Spinal cord (tissue), 10 donors: ENCODE results near the gene NUP93. TPM values are rescaled to one million over a fixed set of nuclear protein-coding genes. Genes with fewer than 3 reads are reported as not detected.
A peak's percentile ranks its signal among the peaks of the same experiment; 100 is the strongest.
"Not testable (repeated sequence)": the region's sequence is repeated elsewhere in the genome, so short reads cannot be mapped to it uniquely, and the experiment has no call there.

Experiments used
- DNase-seq, 6 donors: peaks; one replicate each; pipeline versions ENCODE4 v3.0.0 to v3.0.0-alpha.2; 2013 to 2015; ENCODE audit warnings: low spot score in 6 of 6, low read depth in 4 of 6
- H3K27ac ChIP-seq: one replicate; pipeline ENCODE4 v1.5.1; 2013; ENCODE audit warnings: low read depth, low read length, control low read depth
- H3K27me3 ChIP-seq: one replicate; pipeline ENCODE4 v1.6.1; 2013; ENCODE audit warnings: low read length; ENCODE audit not compliant: control insufficient read depth, insufficient read depth
- H3K36me3 ChIP-seq: one replicate; pipeline ENCODE4 v1.6.1; 2013; ENCODE audit warnings: low read length; ENCODE audit not compliant: control insufficient read depth, insufficient read depth
- H3K4me1 ChIP-seq: one replicate; pipeline ENCODE4 v1.6.1; 2013; ENCODE audit warnings: low read length; ENCODE audit not compliant: control insufficient read depth, insufficient read depth
- H3K4me3 ChIP-seq: one replicate; pipeline ENCODE4 v1.5.1; 2013; ENCODE audit warnings: low read depth, low read length, control low read depth
- H3K9me3 ChIP-seq: one replicate; pipeline ENCODE4 v1.6.1; 2013; ENCODE audit warnings: low read length; ENCODE audit not compliant: control insufficient read depth, insufficient read depth
- WGBS: methylation state at CpG from one replicate; pipeline ENCODE4 v1.1.5; 2013; ENCODE audit warnings: missing lambda C conversion rate; ENCODE audit not compliant: insufficient coverage; 5-methylcytosine and 5-hydroxymethylcytosine counted together
- polyA plus RNA-seq, 2 donors: library from polyadenylated mRNA; unstranded; fragments of 120-200 nt; gene quantifications; one replicate each; pipeline ENCODE4 v1.2.1, GENCODE V29; 2013; ENCODE audit not compliant: insufficient read length in 2 of 2
- total RNA-seq, 2 donors: library from RNA; depleted of rRNA in 1 of 2; stranded (reverse); fragments of 120-200 nt in 1 of 2; fragments of >200 nt in 1 of 2; gene quantifications; one replicate each; pipeline versions ENCODE4 v1.2.3 to v1.2.4, GENCODE V29; 2013 to 2014
- donor health status: healthy.

NUP93 gene
- total and polyA plus RNA-seq, 4 donors: 103 to 128 (median 121) TPM

- Histone ChIP-seq H3K27me3 (no peaks in the 10 kb centered on the region), H3K4me1 (no peaks in the 10 kb centered on the region), H3K36me3 (peaks cover 9% of the 10 kb centered on the region), H3K4me3 (no peak overlapping the region), H3K9me3 (no peaks in the 10 kb centered on the region), H3K27ac (no peak overlapping the region)
- 83% methylated on average over 3 of the region's 3 CpGs for WGBS
- no peak for DNase-seq
Measured at GRCh38 chr16:56798955-56799354, 69.0 kb downstream of the NUP93 start.

- H3K27me3 ChIP-seq: no peaks in the 10 kb centered on the region
- H3K27ac ChIP-seq: no peak overlapping the region
- no CpG with 5 or more reads among the region's 1 CpG for WGBS
- H3K36me3 ChIP-seq: peaks cover 9% of the 10 kb centered on the region
- H3K9me3 ChIP-seq: no peaks in the 10 kb centered on the region
- no peaks in the 10 kb centered on the region for H3K4me1 ChIP-seq
- H3K4me3 ChIP-seq: no peak overlapping the region
- DNase-seq: no peak
Measured at GRCh38 chr16:56800355-56800754, 70.4 kb downstream of the NUP93 start.

GRCh38 chr16:56801762-56802161, 71.8 kb downstream of the NUP93 start:
- Histone ChIP-seq H3K9me3 (no peaks in the 10 kb centered on the region), H3K27me3 (no peaks in the 10 kb centered on the region), H3K4me3 (no peak overlapping the region), H3K27ac (no peak overlapping the region), H3K4me1 (no peaks in the 10 kb centered on the region), H3K36me3 (peaks cover 12% of the 10 kb centered on the region)
- WGBS: 43% methylated on average over 1 of the region's 3 CpGs
- no peak for DNase-seq

GRCh38 chr16:56807011-56807675, 77.2 kb downstream of the NUP93 start:
- DNase-seq: no peak
- peaks cover 15% of the 10 kb centered on the region for H3K36me3 ChIP-seq
- no peak overlapping the region for H3K27ac ChIP-seq
- H3K4me1 ChIP-seq: no peaks in the 10 kb centered on the region
- 94% methylated on average over 2 of the region's 3 CpGs for WGBS
- H3K27me3 ChIP-seq: no peaks in the 10 kb centered on the region
- no peak overlapping the region for H3K4me3 ChIP-seq
- no peaks in the 10 kb centered on the region for H3K9me3 ChIP-seq

- not testable (repeated sequence) for DNase-seq, H3K27ac ChIP-seq, H3K4me3 ChIP-seq, H3K9me3 ChIP-seq, H3K27me3 ChIP-seq, H3K4me1 ChIP-seq
- H3K36me3 ChIP-seq: peaks cover 15% of the 10 kb centered on the region
- WGBS: no CpG with 5 or more reads among the region's 9 CpGs
Measured at GRCh38 chr16:56807676-56808067, 77.7 kb downstream of the NUP93 start.

GRCh38 chr16:56810954-56811353, 81.0 kb downstream of the NUP93 start:
- Histone ChIP-seq H3K27ac (no peak overlapping the region), H3K27me3 (no peaks in the 10 kb centered on the region)

GRCh38 chr16:56811602-56812001, 81.7 kb downstream of the NUP93 start:
- H3K27ac ChIP-seq, H3K9me3 ChIP-seq, DNase-seq, H3K27me3 ChIP-seq, H3K4me3 ChIP-seq: not testable (repeated sequence)
- no CpG with 5 or more reads among the region's 5 CpGs for WGBS
- Histone ChIP-seq H3K36me3 (peaks cover 13% of the 10 kb centered on the region), H3K4me1 (peaks cover 12% of the 10 kb centered on the region)

More at GRCh38 chr16:56810954-56811353, 81.0 kb downstream of the NUP93 start:
- no peak for DNase-seq
- no peaks in the 10 kb centered on the region for H3K9me3 ChIP-seq
- H3K4me3 ChIP-seq: no peak overlapping the region
- H3K36me3 ChIP-seq: peaks cover 14% of the 10 kb centered on the region
- H3K4me1 ChIP-seq: peaks cover 12% of the 10 kb centered on the region

- peaks cover 12% of the 10 kb centered on the region for H3K4me1 ChIP-seq
- H3K27ac ChIP-seq: no peak overlapping the region
- no peaks in the 10 kb centered on the region for H3K27me3 ChIP-seq
- DNase-seq: no peak
- no peaks in the 10 kb centered on the region for H3K9me3 ChIP-seq
- no peak overlapping the region for H3K4me3 ChIP-seq
- H3K36me3 ChIP-seq: peaks cover 6% of the 10 kb centered on the region
Measured at GRCh38 chr16:56812884-56813283, 83.0 kb downstream of the NUP93 start.

GRCh38 chr16:56814537-56815432, 84.9 kb downstream of the NUP93 start:
- H3K9me3 ChIP-seq: no peaks in the 10 kb centered on the region
- H3K4me1 ChIP-seq: peaks cover 12% of the 10 kb centered on the region
- WGBS: 59% methylated on average over 8 of the region's 9 CpGs
- peaks cover 11% of the 10 kb centered on the region for H3K36me3 ChIP-seq
- H3K4me3 ChIP-seq: no peak overlapping the region
- DNase-seq: peak in 1 of 6 donors; percentile 10
- H3K27me3 ChIP-seq: no peaks in the 10 kb centered on the region
- peak overlapping the region; percentile 22 for H3K27ac ChIP-seq

- H3K9me3 ChIP-seq: no peaks in the 10 kb centered on the region
- H3K27ac ChIP-seq: peak overlapping the region; percentile 22
- no peaks in the 10 kb centered on the region for H3K27me3 ChIP-seq
- H3K4me3 ChIP-seq: no peak overlapping the region
- H3K4me1 ChIP-seq: peaks cover 12% of the 10 kb centered on the region
- peak in 5 of 6 donors; percentile 45 to 86 (median 70) for DNase-seq
- peaks cover 12% of the 10 kb centered on the region for H3K36me3 ChIP-seq
Measured at GRCh38 chr16:56815721-56816120, 85.8 kb downstream of the NUP93 start.
